Measurements from ENCODE around the gene ITPKC. TPM values are rescaled to one million over a fixed set of nuclear protein-coding genes. Genes with fewer than 3 reads are reported as not detected.

Gene ITPKC
- total and polyA plus RNA-seq, 2 of the 13 experiments (the other 11 are each of a cell fraction or from before 2014, with no cell fraction given) = 6.9 to 11.2 TPM

GRCh38 chr19:40716482-40717324, at the start of gene ITPKC, which contains the start of gene COQ8B (continued):
- TF ChIP-seq ZFP90 (CRISPR knock-in tag; IDR thresholded peaks at IDR 0.05; ENCODE audit: borderline replicate concordance) (0 out of 2 replicates have a peak, but pooled peaks have one; percentile 54), RFX5 (IDR thresholded peaks at IDR 0.05; ENCODE audit: low read depth, low read length) (no peak), RXRB (CRISPR knock-in tag; IDR thresholded peaks at IDR 0.05; ENCODE audit: borderline replicate concordance) (peak; percentile 39; the same call in 1 of the 2 replicates), HNRNPLL (IDR thresholded peaks at IDR 0.05; ENCODE audit: low read depth, low read length, poor library complexity, severe bottlenecking) (peak; percentile 56), ISL2 (CRISPR knock-in tag; IDR thresholded peaks at IDR 0.05) (peak; percentile 14; the same call in 1 of the 2 replicates), XRCC5 (optimal IDR thresholded peaks at IDR 0.05; ENCODE audit: low read length) (peak; percentile 49), RAD51 (IDR thresholded peaks at IDR 0.05; ENCODE audit: borderline replicate concordance) (no peak), ZGPAT (CRISPR knock-in tag; IDR thresholded peaks at IDR 0.05) (peak; percentile 83; the same call in 1 of the 2 replicates), ZNF441 (CRISPR knock-in tag; IDR thresholded peaks at IDR 0.05; ENCODE audit: borderline replicate concordance) (0 out of 2 replicates have a peak, but pooled peaks have one; percentile 18), ZNF501 (CRISPR knock-in tag; IDR thresholded peaks at IDR 0.05) (0 out of 2 replicates have a peak, but pooled peaks have one; percentile 33), CREB1 (IDR thresholded peaks at IDR 0.05) (peak; percentile 79), CREB1 (CRISPR knock-in tag; IDR thresholded peaks at IDR 0.05) (peak; percentile 94), RBFOX2 (IDR thresholded peaks at IDR 0.05; ENCODE audit: low read depth, low read length) (peak; percentile 86), GATAD1 (CRISPR knock-in tag; IDR thresholded peaks at IDR 0.05) (peak; percentile 82), YEATS4 (CRISPR knock-in tag; IDR thresholded peaks at IDR 0.05; ENCODE audit: borderline replicate concordance) (0 out of 2 replicates have a peak, but pooled peaks have one; percentile 62), HOXA3 (CRISPR knock-in tag; IDR thresholded peaks at IDR 0.05) (peak; percentile 38), MEIS1 (CRISPR knock-in tag; IDR thresholded peaks at IDR 0.05; ENCODE audit: borderline replicate concordance) (0 out of 2 replicates have a peak, but pooled peaks have one; percentile 17), SNAPC5 (CRISPR knock-in tag; IDR thresholded peaks at IDR 0.05; ENCODE audit: borderline replicate concordance) (0 out of 2 replicates have a peak, but pooled peaks have one; percentile 28), GABPB1 (CRISPR knock-in tag; IDR thresholded peaks at IDR 0.05) (peak; percentile 95), SP1 (IDR thresholded peaks at IDR 0.05) (no peak), SP1 (CRISPR knock-in tag; IDR thresholded peaks at IDR 0.05) (peak; percentile 93)
- TF ChIP-seq, protein P1, sequence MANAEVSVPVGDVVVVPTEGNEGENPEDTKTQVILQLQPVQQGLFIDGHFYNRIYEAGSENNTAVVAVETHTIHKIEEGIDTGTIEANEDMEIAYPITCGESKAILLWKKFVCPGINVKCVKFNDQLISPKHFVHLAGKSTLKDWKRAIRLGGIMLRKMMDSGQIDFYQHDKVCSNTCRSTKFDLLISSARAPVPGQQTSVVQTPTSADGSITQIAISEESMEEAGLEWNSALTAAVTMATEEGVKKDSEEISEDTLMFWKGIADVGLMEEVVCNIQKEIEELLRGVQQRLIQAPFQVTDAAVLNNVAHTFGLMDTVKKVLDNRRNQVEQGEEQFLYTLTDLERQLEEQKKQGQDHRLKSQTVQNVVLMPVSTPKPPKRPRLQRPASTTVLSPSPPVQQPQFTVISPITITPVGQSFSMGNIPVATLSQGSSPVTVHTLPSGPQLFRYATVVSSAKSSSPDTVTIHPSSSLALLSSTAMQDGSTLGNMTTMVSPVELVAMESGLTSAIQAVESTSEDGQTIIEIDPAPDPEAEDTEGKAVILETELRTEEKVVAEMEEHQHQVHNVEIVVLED (CRISPR knock-in tag; IDR thresholded peaks at IDR 0.05; ENCODE audit: borderline replicate concordance) = peak; percentile 37; the same call in 1 of the 2 replicates
- TF ChIP-seq, protein P2, sequence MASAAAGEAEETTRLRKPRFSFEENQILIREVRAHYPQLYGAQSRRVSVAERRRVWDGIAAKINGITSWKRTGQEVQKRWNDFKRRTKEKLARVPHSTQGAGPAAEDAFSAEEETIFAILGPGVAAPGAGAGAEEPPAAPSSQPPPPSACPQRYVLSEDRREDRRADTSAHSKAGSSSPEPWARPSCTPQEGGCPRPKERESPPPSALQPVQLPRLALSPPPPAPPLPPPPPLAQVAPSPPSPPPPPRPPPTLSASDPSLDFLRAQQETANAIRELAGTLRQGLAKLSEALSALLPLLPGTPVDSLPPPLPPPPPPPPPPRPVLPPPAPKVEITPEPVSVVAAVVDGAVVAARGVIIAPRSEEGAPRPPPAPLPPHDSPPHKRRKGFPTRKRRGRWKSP (CRISPR knock-in tag; IDR thresholded peaks at IDR 0.05) = peak; percentile 62; the same call in 1 of the 2 replicates
- TF ChIP-seq, protein P3, sequence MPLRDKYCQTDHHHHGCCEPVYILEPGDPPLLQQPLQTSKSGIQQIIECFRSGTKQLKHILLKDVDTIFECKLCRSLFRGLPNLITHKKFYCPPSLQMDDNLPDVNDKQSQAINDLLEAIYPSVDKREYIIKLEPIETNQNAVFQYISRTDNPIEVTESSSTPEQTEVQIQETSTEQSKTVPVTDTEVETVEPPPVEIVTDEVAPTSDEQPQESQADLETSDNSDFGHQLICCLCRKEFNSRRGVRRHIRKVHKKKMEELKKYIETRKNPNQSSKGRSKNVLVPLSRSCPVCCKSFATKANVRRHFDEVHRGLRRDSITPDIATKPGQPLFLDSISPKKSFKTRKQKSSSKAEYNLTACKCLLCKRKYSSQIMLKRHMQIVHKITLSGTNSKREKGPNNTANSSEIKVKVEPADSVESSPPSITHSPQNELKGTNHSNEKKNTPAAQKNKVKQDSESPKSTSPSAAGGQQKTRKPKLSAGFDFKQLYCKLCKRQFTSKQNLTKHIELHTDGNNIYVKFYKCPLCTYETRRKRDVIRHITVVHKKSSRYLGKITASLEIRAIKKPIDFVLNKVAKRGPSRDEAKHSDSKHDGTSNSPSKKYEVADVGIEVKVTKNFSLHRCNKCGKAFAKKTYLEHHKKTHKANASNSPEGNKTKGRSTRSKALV (CRISPR knock-in tag; IDR thresholded peaks at IDR 0.05) = peak; percentile 36; the same call in 1 of the 2 replicates

All from HepG2 (cell line).